Esophagus (tissue), 2 donors: ENCODE data around the gene NCAM2. TPM values are rescaled to one million over a fixed set of nuclear protein-coding genes. Genes with fewer than 3 reads are reported as not detected.

ENCODE experiments used
- H3K27ac ChIP-seq, 2 donors: one replicate each; pipeline ENCODE4 v1.5.1; 2013; ENCODE audit warnings: low read depth in 2 of 2, mild to moderate bottlenecking in 2 of 2, inconsistent platforms in 1 of 2, low read length in 1 of 2, moderate library complexity in 1 of 2
- H3K27me3 ChIP-seq, 2 donors: one replicate each; pipeline ENCODE4 v1.6.1; 2013; ENCODE audit warnings: low read length in 2 of 2, control low read depth in 1 of 2, mild to moderate bottlenecking in 1 of 2; ENCODE audit not compliant: insufficient read depth in 2 of 2, control insufficient read depth in 1 of 2
- H3K36me3 ChIP-seq, 2 donors: one replicate each; pipeline ENCODE4 v1.6.1; 2013; ENCODE audit warnings: low read length in 1 of 2; ENCODE audit not compliant: control insufficient read depth in 2 of 2, insufficient read depth in 2 of 2
- H3K4me1 ChIP-seq, 2 donors: one replicate each; pipeline ENCODE4 v1.6.1; 2013; ENCODE audit warnings: low read length in 1 of 2; ENCODE audit not compliant: control insufficient read depth in 2 of 2, insufficient read depth in 2 of 2
- H3K4me3 ChIP-seq, 2 donors: one replicate each; pipeline ENCODE4 v1.5.1; 2013; ENCODE audit warnings: low read length in 2 of 2, mild to moderate bottlenecking in 2 of 2, low read depth in 1 of 2, moderate library complexity in 1 of 2
- H3K9me3 ChIP-seq, 2 donors: one replicate each; pipeline ENCODE4 v1.6.1; 2013; ENCODE audit warnings: mild to moderate bottlenecking in 2 of 2, low read depth in 1 of 2, low read length in 1 of 2, moderate library complexity in 1 of 2; ENCODE audit not compliant: control insufficient read depth in 2 of 2, insufficient read depth in 1 of 2
- WGBS, 2 donors: extraction: QIAGEN DNeasy Blood & Tissue Kit; methylation state at CpG; one replicate each; pipeline ENCODE4 v1.1.7; 2013; 5-methylcytosine and 5-hydroxymethylcytosine counted together
- polyA plus RNA-seq, 2 donors: library from polyadenylated mRNA; stranded (reverse); fragments of 200-250 nt; gene quantifications; one replicate each; pipeline ENCODE4 v1.2.3, GENCODE V29; 2013
- donor health status: healthy with polysubstance abuse.
- donor health status: Bipolar disorder and iron deficiency.

The NCAM2 gene
- polyA plus RNA-seq, 2 donors = 0.04 to 0.08 TPM

DNA sequence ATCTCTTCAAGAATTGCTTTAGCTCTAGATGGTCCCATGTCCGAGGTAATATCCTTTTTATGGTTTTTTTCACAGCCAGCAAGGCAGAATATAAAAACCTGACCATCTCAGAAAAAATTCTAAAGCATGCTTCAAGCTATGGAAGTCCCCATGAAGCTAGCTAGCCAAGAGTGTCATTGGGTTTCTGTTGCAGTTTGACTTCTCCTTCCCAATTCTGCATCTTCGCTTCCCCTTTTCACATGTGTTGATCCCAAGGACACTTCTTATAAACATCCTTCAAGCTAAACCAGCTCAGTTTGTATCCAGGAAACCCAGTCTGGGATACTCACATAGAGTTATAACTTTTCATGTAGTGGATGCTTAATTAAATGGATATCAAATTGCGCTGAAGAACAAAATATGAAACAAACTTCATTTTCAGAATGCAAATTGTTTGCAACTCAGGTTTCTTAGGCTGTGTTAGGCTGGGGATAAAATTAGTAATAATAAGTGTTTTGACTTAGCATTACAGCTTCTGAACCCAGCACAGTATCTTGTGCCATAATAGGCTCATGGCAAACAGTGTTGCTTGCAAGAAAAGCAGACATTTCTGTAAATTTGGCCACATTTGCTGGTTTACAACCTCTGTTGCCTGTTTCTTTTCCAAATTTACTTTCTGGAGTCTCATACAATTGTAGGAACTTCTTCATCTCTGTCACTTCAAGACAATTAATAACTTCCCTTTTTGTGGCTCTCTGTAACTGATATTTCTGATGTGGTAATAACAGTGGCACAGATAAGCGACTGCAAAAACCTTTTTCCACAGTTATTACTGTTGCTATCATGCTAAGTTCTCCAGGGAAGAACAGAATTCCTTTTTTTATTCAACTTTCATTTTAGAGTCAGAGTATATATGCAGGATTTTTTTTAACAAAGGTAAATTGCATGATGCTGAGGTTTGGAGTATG is 53.2 kb downstream of the NCAM2 start:
- Histone ChIP-seq H3K27me3 (no peaks in the 10 kb centered on the region), H3K27ac (no peak overlapping the region), H3K36me3 (no peaks in the 10 kb centered on the region), H3K9me3 (no peaks in the 10 kb centered on the region), H3K4me1 (no peaks in the 10 kb centered on the region), H3K4me3 (no peak overlapping the region)
- 60 to 61% methylated on average over 4 of the region's 4 CpGs for WGBS, 2 donors

DNA sequence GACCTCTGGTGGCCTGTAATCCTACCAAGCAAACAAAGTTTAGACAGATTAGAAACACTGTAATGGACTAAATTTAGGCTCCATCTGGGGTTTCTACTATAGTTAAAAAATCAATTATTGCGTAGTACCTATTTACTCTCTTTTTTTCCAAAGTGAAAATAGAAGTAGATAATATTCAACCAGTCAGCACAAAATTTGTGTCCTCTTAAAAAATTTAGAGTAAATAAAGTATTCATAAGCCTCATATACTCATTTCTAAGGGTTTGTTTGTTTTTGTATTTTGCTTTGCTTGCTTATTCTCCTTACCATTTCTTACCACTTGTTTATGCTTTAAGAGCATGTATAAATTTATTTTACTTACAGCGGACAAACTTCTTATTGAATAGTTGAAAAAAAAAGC is 54.5 kb downstream of the NCAM2 start:
- H3K4me3 ChIP-seq = no peak overlapping the region
- H3K4me1 ChIP-seq = no peaks in the 10 kb centered on the region
- no peaks in the 10 kb centered on the region for H3K9me3 ChIP-seq
- 78 to 82% methylated on average over 2 of the region's 2 CpGs for WGBS, 2 donors
- H3K36me3 ChIP-seq = no peaks in the 10 kb centered on the region
- H3K27ac ChIP-seq = no peak overlapping the region
- no peaks in the 10 kb centered on the region for H3K27me3 ChIP-seq

DNA sequence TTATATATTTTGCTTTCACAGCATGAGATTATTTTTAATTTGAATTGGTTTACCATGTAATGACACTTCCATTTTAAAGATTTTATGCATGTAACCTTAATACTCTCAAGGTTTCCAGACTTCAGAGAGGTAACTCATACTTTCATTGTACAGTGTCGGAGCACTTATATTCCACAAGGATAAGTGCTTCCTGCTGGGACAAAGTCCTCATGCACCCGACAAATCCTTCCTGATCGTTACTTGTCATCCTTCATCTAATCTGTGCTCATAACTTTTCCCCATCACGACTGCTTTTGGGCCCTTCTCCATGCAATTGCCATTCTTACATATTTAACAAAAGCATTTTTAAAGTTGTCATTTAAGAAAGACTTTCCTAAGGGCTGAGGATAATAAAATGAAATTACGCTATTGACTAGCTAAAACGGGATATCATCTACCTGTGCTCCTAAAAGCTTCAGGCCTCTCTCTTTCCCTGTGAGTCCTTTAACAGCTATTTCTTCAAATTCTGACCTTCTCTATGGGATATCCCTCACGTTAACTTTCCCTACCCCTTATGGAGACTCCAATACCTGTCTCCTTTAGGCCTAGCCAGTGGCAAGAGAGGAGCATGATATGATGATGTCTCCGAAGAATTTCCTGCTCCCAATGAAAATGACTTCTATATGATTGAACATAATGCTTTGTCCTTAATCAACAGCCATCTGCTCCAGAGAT is 59.3 kb downstream of the NCAM2 start:
- H3K4me3 ChIP-seq = no peak overlapping the region
- no peaks in the 10 kb centered on the region for H3K4me1 ChIP-seq
- H3K36me3 ChIP-seq = no peaks in the 10 kb centered on the region
- H3K9me3 ChIP-seq = no peaks in the 10 kb centered on the region
- H3K27me3 ChIP-seq = no peaks in the 10 kb centered on the region
- 76 to 77% methylated on average over 8 of the region's 8 CpGs for WGBS, 2 donors
- no peak overlapping the region for H3K27ac ChIP-seq

DNA sequence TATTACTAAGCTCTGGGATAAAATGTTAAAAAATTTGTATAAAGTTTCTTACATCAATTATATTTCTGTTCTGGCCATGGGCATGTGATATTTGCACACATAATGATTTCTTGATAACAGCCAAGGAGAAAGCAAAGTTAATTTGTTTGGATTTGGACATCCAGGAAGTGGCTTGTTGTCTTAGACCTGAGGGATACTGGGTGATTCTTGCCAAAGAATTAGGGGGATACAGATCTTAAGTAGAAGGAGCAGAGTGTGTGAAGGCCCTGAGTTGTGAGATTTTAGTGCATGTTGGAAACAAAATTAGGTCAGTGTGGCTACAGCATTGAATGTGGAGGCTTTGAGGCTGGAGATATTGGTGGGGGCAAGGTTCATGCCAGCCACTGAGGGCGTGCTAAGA is 65.6 kb downstream of the NCAM2 start:
- Histone ChIP-seq H3K27ac (no peak overlapping the region), H3K9me3 (no peaks in the 10 kb centered on the region), H3K36me3 (no peaks in the 10 kb centered on the region), H3K27me3 (no peaks in the 10 kb centered on the region), H3K4me1 (no peaks in the 10 kb centered on the region), H3K4me3 (no peak overlapping the region)
- 36 to 50% methylated on average over 1 of the region's 1 CpG for WGBS, 2 donors

DNA sequence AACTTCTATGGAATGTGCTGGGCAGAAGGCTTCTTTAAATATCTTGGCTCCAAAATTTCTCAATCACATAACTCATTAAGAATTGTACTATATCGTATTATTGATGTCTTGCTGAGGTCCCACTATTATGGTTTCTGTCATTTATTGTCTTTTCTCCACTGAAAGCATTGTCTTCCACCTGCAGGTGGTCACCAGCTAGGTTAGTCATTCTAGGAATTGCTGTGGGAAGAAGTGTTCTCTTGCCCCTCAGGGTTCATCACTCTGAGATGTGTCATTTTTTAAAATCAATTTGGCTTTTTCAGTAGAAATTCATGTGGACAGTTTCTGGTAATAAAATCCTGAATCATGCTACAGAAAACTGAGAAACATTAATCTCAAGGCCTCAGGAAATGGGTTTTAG is 66.1 kb downstream of the NCAM2 start:
- Histone ChIP-seq H3K27ac (no peak overlapping the region), H3K27me3 (no peaks in the 10 kb centered on the region), H3K4me3 (no peak overlapping the region), H3K4me1 (no peaks in the 10 kb centered on the region), H3K36me3 (no peaks in the 10 kb centered on the region), H3K9me3 (no peaks in the 10 kb centered on the region)
- whole genome bisulfite sequencing, 2 donors = 56 to 70% methylated on average over 1 of the region's 1 CpG

DNA sequence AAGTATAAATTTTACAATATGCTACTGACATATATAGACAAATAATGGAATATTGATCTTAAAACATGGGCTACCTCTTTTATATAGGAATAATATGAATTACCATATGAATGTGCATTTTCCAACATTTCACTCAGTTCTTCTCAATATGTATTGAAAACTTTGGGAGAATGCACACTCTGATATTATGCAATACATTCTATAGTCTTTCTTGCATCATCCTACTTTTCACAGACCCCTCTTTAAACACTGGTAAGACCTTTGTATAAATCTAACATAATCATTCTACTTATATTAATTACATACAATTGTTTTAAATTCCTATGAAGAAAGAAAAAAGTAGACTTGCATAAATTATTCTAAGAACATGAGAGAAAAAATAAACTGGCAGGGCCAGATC is 69.2 kb downstream of the NCAM2 start:
- no peak overlapping the region for H3K27ac ChIP-seq
- no peaks in the 10 kb centered on the region for H3K36me3 ChIP-seq
- H3K27me3 ChIP-seq = no peaks in the 10 kb centered on the region
- H3K4me3 ChIP-seq = no peak overlapping the region
- H3K4me1 ChIP-seq = no peaks in the 10 kb centered on the region
- no peaks in the 10 kb centered on the region for H3K9me3 ChIP-seq

DNA sequence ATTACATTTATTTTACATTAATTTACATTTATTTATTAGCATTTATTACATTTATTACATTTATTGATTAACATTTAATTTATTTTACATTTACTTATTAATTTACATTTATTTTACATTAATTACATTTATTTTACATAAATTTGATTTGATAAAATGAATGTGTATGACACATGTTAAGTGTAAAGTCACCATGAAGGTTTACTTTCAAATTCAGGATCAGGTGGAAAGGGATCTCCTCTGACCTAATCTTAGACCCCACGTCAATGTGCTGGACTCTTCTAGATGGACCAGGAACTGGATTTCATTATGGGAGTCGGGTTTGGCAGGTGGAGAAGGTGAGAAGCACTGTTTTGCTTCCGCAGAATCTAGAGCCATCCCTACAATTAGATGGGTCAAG is 76.1 kb downstream of the NCAM2 start:
- H3K36me3 ChIP-seq = no peaks in the 10 kb centered on the region

DNA sequence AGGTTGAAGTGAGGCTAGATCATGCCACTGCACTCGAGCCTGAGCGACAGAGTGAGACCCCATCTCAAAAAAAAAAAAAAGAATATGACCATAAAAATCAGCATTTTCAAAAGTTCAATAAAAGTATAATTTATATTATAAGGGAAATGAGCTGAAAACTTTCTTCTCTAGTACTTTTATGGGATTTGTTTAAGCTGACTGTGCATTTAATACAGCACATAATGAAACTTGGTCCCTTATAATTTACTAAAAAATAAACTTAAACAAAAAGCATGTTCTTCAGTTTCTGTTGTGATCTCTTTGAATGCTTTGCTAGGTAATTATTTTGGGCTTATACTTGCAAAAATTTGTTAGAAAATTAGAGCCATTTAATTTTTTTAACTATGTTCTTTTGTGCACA is 77.8 kb downstream of the NCAM2 start:
- no peaks in the 10 kb centered on the region for H3K4me1 ChIP-seq
- 78 to 90% methylated on average over 2 of the region's 2 CpGs for WGBS, 2 donors
- no peaks in the 10 kb centered on the region for H3K27me3 ChIP-seq
- peaks cover 0 to 4% of the 10 kb centered on the region in 2 donors for H3K9me3 ChIP-seq
- no peak overlapping the region for H3K4me3 ChIP-seq
- no peaks in the 10 kb centered on the region for H3K36me3 ChIP-seq
- H3K27ac ChIP-seq = no peak overlapping the region

More for the DNA sequence above, 76.1 kb downstream of the NCAM2 start:
- peaks cover 0 to 2% of the 10 kb centered on the region in 2 donors for H3K9me3 ChIP-seq
- no peaks in the 10 kb centered on the region for H3K4me1 ChIP-seq
- no peak overlapping the region for H3K4me3 ChIP-seq
- no peaks in the 10 kb centered on the region for H3K27me3 ChIP-seq
- WGBS, 2 donors = 70 to 71% methylated on average over 3 of the region's 3 CpGs
- no peak overlapping the region for H3K27ac ChIP-seq

DNA sequence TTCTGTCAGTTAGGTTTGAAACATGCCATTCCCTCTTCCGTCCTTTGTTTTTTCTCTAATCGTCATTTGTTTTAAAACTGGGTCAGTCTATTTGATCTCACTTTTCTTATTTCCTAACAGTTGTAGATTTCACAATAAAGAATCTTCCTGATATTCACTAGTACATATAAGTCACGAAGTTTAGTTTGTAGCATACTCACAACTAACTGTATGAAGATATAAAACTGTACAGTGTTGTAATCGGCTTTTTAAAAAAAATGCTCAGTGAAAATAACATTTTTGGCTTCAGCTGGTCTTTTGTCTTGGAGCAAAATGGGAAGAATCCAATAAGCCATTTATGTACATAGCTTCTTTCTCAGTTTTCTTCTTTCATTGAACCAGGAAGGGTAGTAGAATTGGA is 78.3 kb downstream of the NCAM2 start:
- Histone ChIP-seq H3K4me1 (no peaks in the 10 kb centered on the region), H3K27ac (no peak overlapping the region), H3K9me3 (peaks cover 0 to 4% of the 10 kb centered on the region in 2 donors), H3K4me3 (no peak overlapping the region), H3K27me3 (no peaks in the 10 kb centered on the region), H3K36me3 (no peaks in the 10 kb centered on the region)
- 64 to 69% methylated on average over 4 of the region's 4 CpGs for WGBS, 2 donors
